ENCODE measurements around the gene CPNE4. TPM values are rescaled to one million over a fixed set of nuclear protein-coding genes. Genes with fewer than 3 reads are reported as not detected.

The CPNE4 gene
- total RNA-seq, 1 donor from 2014 or later = not detected

- H3K9me3 Mint-ChIP-seq (ENCODE audit: unreplicated experiment) = no peaks in the 10 kb centered on the region
- TF ChIP-seq CTCF (IDR thresholded peaks at IDR 0.05) = no peak
- H3K4me1 Mint-ChIP-seq (ENCODE audit: unreplicated experiment) = no peaks in the 10 kb centered on the region
- no peaks in the 10 kb centered on the region for H3K27me3 Mint-ChIP-seq (ENCODE audit: unreplicated experiment)
- no peak for DNase-seq (ENCODE audit: extremely low spot score, unreplicated experiment)
- H3K27ac Mint-ChIP-seq (ENCODE audit: unreplicated experiment) = no peak overlapping the region
- no peak overlapping the region for H3K4me3 Mint-ChIP-seq (ENCODE audit: unreplicated experiment)
- no peaks in the 10 kb centered on the region for H3K36me3 Mint-ChIP-seq (ENCODE audit: unreplicated experiment)
These were observed 326.6 kb downstream of the CPNE4 start for GRCh38 chr3:131708241-131708640.

DNA sequence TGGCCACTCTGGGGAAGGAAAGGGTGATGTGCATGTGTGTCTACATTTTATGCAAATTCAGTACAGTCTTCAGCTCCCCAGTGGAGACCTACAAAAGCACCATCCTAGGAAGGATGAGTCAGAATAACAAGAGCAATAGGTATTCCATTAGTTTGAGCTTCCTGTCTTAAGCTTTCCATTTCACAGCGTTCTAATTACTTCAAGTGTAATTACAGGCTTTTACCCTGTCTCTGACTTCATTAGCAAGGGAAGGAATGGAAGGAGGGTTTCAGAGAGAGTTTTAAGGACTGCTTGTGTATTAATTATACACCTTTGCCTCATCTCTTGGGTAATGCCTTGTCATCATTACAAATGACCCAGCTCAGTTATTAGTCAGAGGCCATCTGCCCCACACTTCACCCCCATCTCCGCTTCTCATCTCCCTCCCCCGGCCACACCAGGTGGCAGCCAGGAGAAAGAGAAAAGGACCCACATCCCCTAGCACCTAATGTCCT is 329.2 kb downstream of the CPNE4 start:
- no peak for TF ChIP-seq CTCF (IDR thresholded peaks at IDR 0.05)
- DNase-seq (ENCODE audit: extremely low spot score, unreplicated experiment) = no peak
- no peak overlapping the region for H3K4me3 Mint-ChIP-seq (ENCODE audit: unreplicated experiment)
- H3K27ac Mint-ChIP-seq (ENCODE audit: unreplicated experiment) = no peak overlapping the region
- no peaks in the 10 kb centered on the region for H3K36me3 Mint-ChIP-seq (ENCODE audit: unreplicated experiment)
- H3K4me1 Mint-ChIP-seq (ENCODE audit: unreplicated experiment) = no peaks in the 10 kb centered on the region
- peaks cover 6% of the 10 kb centered on the region for H3K9me3 Mint-ChIP-seq (ENCODE audit: unreplicated experiment)
- H3K27me3 Mint-ChIP-seq (ENCODE audit: unreplicated experiment) = no peaks in the 10 kb centered on the region

DNA sequence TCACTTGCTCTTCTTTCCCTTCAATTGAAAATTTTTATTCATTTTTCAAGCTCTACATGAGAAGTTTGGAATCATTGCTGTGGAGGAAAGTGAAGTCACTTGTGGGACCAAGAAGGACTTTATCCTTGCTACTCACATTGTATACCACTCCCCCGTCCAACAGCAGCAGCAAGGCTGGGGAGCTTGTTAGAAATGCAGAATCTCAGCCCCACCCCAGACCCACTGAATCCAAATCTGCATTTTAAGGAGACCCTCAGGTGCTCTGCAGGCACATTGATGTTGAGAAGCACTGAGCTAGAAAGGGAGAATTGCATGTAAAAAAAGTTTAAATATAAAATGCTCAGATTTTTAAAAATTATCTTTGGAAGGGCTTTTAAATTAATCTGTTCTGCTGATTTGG is 329.7 kb downstream of the CPNE4 start:
- Mint-ChIP-seq H3K9me3 (ENCODE audit: unreplicated experiment) (peaks cover 6% of the 10 kb centered on the region), H3K4me3 (ENCODE audit: unreplicated experiment) (no peak overlapping the region), H3K27me3 (ENCODE audit: unreplicated experiment) (no peaks in the 10 kb centered on the region), H3K4me1 (ENCODE audit: unreplicated experiment) (no peaks in the 10 kb centered on the region), H3K27ac (ENCODE audit: unreplicated experiment) (no peak overlapping the region), H3K36me3 (ENCODE audit: unreplicated experiment) (no peaks in the 10 kb centered on the region)
- no peak for DNase-seq (ENCODE audit: extremely low spot score, unreplicated experiment)
- TF ChIP-seq CTCF (IDR thresholded peaks at IDR 0.05) = no peak

DNA sequence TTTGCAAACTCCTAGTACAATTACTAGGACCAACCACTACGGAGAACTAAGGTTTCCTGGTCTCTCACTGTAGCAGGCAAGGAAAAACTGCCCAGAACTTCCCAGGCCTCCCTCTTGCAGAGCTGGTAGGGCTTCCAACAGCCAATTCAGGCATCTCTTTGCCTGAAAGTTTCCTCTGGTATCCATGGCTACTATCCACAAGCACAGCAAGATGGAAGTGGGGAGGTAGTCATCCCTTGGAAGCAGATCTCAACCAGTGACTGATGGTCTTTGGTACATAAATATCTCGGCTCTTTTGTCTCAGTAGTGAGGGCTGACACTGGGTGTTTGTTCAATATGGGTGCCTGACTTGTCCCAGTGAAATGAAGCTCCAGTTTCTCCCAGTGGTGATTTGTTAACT is 330.7 kb downstream of the CPNE4 start:
- no peaks in the 10 kb centered on the region for H3K36me3 Mint-ChIP-seq (ENCODE audit: unreplicated experiment)
- TF ChIP-seq CTCF (IDR thresholded peaks at IDR 0.05) = no peak
- no peak overlapping the region for H3K27ac Mint-ChIP-seq (ENCODE audit: unreplicated experiment)
- no peaks in the 10 kb centered on the region for H3K27me3 Mint-ChIP-seq (ENCODE audit: unreplicated experiment)
- no peak overlapping the region for H3K4me3 Mint-ChIP-seq (ENCODE audit: unreplicated experiment)
- H3K4me1 Mint-ChIP-seq (ENCODE audit: unreplicated experiment) = no peaks in the 10 kb centered on the region
- H3K9me3 Mint-ChIP-seq (ENCODE audit: unreplicated experiment) = peaks cover 6% of the 10 kb centered on the region
- no peak for DNase-seq (ENCODE audit: extremely low spot score, unreplicated experiment)

DNA sequence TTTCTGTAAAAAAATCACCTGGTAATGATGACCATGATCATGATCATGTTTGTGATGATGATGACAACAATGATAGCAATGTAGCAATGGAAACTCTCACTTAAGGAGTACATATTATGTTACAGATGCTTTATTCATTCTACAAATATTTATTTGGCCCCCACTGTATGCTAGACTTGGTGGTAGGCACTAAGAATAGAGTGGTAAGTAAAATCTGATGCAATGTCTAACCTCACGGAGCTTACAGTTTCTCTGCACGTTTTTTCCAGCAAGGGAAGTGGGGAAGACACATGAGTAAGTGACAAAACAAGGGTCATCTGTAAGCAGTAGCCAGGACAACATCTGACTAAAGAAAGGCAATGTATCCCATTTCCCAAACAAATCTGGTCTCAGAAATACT is 332.7 kb downstream of the CPNE4 start:
- DNase-seq (ENCODE audit: extremely low spot score, unreplicated experiment) = no peak
- no peaks in the 10 kb centered on the region for H3K4me1 Mint-ChIP-seq (ENCODE audit: unreplicated experiment)
- no peak overlapping the region for H3K27ac Mint-ChIP-seq (ENCODE audit: unreplicated experiment)
- H3K36me3 Mint-ChIP-seq (ENCODE audit: unreplicated experiment) = no peaks in the 10 kb centered on the region
- no peak overlapping the region for H3K4me3 Mint-ChIP-seq (ENCODE audit: unreplicated experiment)
- TF ChIP-seq CTCF (IDR thresholded peaks at IDR 0.05) = no peak
- peaks cover 6% of the 10 kb centered on the region for H3K9me3 Mint-ChIP-seq (ENCODE audit: unreplicated experiment)
- no peaks in the 10 kb centered on the region for H3K27me3 Mint-ChIP-seq (ENCODE audit: unreplicated experiment)

All from osteocyte (in vitro differentiated cells).